K562 (cell line): ENCODE data around the gene FADD.

ENCODE experiments used
- CTCF ChIP-seq, 3 experiments: IDR thresholded peaks in 2 of 3; conservative IDR thresholded peaks in 1 of 3; 2 replicates each; pipeline ENCODE4 v1.5.1; 2011 to 2012; ENCODE audit warnings: low read length in 3 of 3, mild to moderate bottlenecking in 3 of 3, control low read depth in 2 of 3, improper control_type of control experiment in 1 of 3, inconsistent platforms in 1 of 3, low read depth in 1 of 3, mixed read lengths in 1 of 3, moderate library complexity in 1 of 3; ENCODE audit not compliant: insufficient read depth in 2 of 3
- ETV5 ChIP-seq: sonication (generic); formaldehyde crosslinking; IDR thresholded peaks from 2 replicates; pipeline ENCODE4 v1.4.0; 2020; ENCODE audit warnings: low read depth, mild to moderate bottlenecking, missing genetic modification reagents
- HMG20A ChIP-seq: fragments of 450-650 bp; formaldehyde crosslinking; conservative IDR thresholded peaks from 2 replicates; pipeline ENCODE4 v1.4.0; 2020; ENCODE audit warnings: mild to moderate bottlenecking, mixed read lengths
- POLR2AphosphoS2 ChIP-seq: IDR thresholded peaks from 2 replicates; pipeline ENCODE4 v1.6.1; 2012; ENCODE audit warnings: low read length, improper control_type of control experiment
- RFX1 ChIP-seq: fragments of 450-650 bp; IDR thresholded peaks from 2 replicates; pipeline ENCODE4 v1.6.1; 2016; ENCODE audit warnings: mild to moderate bottlenecking, moderate library complexity
- TF ChIP-seq, protein P1 (sequence below): sonication (generic); formaldehyde crosslinking; IDR thresholded peaks from 2 replicates; pipeline ENCODE4 v1.8.0; 2023; ENCODE audit warnings: missing genetic modification reagents, mild to moderate bottlenecking, borderline replicate concordance

GRCh38 chr11:70207531-70208131 lies 4.5 kb downstream of the FADD start:
- TF ChIP-seq CTCF (IDR thresholded peaks at IDR 0.05 in 2 of 3, conservative IDR thresholded peaks at IDR 0.05 in 1 of 3; ENCODE audit: insufficient read depth in 2 of 3, low read depth in 1 of 3, low read length in 3 of 3), result no peak
- TF ChIP-seq POLR2AphosphoS2, result no peak
- TF ChIP-seq, protein P1, sequence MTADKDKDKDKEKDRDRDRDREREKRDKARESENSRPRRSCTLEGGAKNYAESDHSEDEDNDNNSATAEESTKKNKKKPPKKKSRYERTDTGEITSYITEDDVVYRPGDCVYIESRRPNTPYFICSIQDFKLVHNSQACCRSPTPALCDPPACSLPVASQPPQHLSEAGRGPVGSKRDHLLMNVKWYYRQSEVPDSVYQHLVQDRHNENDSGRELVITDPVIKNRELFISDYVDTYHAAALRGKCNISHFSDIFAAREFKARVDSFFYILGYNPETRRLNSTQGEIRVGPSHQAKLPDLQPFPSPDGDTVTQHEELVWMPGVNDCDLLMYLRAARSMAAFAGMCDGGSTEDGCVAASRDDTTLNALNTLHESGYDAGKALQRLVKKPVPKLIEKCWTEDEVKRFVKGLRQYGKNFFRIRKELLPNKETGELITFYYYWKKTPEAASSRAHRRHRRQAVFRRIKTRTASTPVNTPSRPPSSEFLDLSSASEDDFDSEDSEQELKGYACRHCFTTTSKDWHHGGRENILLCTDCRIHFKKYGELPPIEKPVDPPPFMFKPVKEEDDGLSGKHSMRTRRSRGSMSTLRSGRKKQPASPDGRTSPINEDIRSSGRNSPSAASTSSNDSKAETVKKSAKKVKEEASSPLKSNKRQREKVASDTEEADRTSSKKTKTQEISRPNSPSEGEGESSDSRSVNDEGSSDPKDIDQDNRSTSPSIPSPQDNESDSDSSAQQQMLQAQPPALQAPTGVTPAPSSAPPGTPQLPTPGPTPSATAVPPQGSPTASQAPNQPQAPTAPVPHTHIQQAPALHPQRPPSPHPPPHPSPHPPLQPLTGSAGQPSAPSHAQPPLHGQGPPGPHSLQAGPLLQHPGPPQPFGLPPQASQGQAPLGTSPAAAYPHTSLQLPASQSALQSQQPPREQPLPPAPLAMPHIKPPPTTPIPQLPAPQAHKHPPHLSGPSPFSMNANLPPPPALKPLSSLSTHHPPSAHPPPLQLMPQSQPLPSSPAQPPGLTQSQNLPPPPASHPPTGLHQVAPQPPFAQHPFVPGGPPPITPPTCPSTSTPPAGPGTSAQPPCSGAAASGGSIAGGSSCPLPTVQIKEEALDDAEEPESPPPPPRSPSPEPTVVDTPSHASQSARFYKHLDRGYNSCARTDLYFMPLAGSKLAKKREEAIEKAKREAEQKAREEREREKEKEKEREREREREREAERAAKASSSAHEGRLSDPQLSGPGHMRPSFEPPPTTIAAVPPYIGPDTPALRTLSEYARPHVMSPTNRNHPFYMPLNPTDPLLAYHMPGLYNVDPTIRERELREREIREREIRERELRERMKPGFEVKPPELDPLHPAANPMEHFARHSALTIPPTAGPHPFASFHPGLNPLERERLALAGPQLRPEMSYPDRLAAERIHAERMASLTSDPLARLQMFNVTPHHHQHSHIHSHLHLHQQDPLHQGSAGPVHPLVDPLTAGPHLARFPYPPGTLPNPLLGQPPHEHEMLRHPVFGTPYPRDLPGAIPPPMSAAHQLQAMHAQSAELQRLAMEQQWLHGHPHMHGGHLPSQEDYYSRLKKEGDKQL (CRISPR knock-in tag), result no peak
- no peak for TF ChIP-seq ETV5 (CRISPR knock-in tag)
- TF ChIP-seq RFX1, result no peak
- no peak for TF ChIP-seq HMG20A (CRISPR knock-in tag)
